Stimulated activated naive CD8-positive, alpha-beta T cell treated with anti-CD3 and anti-CD28 coated beads, Interleukin-15, Interleukin-2, amounts not matched to agents 100 ng/mL and 50 ng/mL, for 24 hours (primary cell): ENCODE results near the gene ZFAND2A.
"Not testable (repeated sequence)": the region's sequence is repeated elsewhere in the genome, so short reads cannot be mapped to it uniquely, and the experiment has no call there.

Experiments
- H3K27ac Mint-ChIP-seq: one replicate; pipeline ENCODE4 v1.8.0; 2021; ENCODE audit warnings: mild to moderate bottlenecking, mixed read lengths
- H3K27me3 Mint-ChIP-seq: one replicate; pipeline ENCODE4 v1.8.0; 2021; ENCODE audit warnings: mixed read lengths
- H3K36me3 Mint-ChIP-seq: one replicate; pipeline ENCODE4 v1.8.0; 2021; ENCODE audit warnings: low read depth, mixed read lengths
- H3K4me1 Mint-ChIP-seq: one replicate; pipeline ENCODE4 v1.8.0; 2021; ENCODE audit warnings: low read depth, mixed read lengths
- H3K4me3 Mint-ChIP-seq: one replicate; pipeline ENCODE4 v1.8.0; 2021; ENCODE audit warnings: mild to moderate bottlenecking, mixed read lengths
- H3K9me3 Mint-ChIP-seq: one replicate; pipeline ENCODE4 v1.8.0; 2021; ENCODE audit warnings: mixed read lengths

ZFAND2A gene

DNA sequence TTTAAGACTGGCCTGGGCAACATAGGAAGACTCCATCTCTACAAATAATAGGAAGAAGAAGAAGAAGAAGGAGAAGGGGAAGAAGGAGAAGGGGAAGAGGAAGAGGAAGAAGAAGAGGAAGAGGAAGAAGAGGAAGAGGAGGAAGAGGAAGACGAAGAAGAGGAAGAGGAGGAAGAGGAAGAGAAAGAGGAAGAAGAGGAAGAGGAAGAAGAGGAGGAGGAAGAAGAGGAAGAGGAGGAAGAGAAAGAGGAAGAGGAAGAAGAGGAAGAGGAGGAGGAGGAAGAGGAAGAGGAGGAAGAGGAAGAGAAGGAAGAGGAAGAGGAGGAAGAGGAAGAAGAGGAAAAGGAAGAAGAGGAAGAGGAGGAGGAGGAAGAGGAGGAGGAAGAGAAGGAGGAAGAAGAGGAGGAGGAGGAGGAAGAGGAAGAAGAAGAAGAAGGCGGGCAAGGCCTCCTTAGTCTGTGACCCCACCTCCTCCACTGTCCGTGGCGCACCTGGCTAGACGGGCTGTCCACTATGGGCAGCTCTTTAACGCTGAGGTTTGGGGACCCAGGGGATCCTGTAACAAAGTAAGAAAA is 28.8 kb upstream of the ZFAND2A start:
- Mint-ChIP-seq H3K9me3 (no peaks in the 10 kb centered on the region), H3K27ac (peak overlapping the region; percentile 9), H3K27me3 (peaks cover 10% of the 10 kb centered on the region), H3K4me1 (peaks cover 17% of the 10 kb centered on the region), H3K36me3 (no peaks in the 10 kb centered on the region), H3K4me3 (no peak overlapping the region)

DNA sequence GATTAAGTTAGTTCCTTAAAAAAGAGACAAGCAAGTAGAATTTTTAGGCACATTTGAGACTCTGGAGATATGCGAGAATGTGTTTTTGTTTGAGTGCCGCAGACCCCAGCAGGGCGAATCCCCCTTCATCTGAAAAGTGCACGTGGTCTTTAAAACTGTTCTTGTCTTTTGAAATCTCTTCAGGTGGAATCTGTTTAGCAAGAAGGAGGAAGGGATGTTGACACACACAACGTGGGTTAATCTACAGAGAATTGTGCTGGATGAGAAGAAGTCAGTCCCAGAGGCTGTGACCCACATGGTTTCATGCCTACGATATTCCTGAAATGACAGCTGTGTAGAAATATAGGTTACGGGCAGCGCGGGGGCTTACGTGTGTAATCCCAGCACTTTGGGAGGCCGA is 27.1 kb upstream of the ZFAND2A start:
- H3K27ac Mint-ChIP-seq, result no peak overlapping the region
- H3K27me3 Mint-ChIP-seq, result peaks cover 10% of the 10 kb centered on the region
- no peaks in the 10 kb centered on the region for H3K36me3 Mint-ChIP-seq
- no peaks in the 10 kb centered on the region for H3K9me3 Mint-ChIP-seq
- H3K4me1 Mint-ChIP-seq, result peaks cover 12% of the 10 kb centered on the region
- no peak overlapping the region for H3K4me3 Mint-ChIP-seq

DNA sequence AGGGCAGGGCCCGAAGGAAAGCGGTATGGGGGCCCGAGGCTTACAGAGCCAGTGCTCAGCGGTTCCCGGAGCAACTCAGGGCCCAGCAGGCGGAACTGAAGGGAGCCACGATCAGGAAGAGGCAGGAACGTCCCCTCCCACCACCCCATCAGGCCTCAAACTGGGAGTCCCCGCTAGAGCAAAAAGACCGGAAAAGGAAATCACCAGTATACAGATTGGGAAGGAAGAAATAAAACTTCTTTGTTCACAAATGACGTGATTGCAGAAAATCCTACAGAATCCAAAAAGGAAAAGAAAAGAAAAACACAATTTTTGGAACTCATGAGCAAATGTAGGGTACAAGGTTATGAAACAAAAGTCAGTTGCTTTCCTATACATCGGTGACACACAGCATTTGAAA is 21.6 kb upstream of the ZFAND2A start:
- H3K27me3 Mint-ChIP-seq, result peaks cover 29% of the 10 kb centered on the region
- peaks cover 5% of the 10 kb centered on the region for H3K4me1 Mint-ChIP-seq
- H3K4me3 Mint-ChIP-seq, result no peak overlapping the region
- no peaks in the 10 kb centered on the region for H3K36me3 Mint-ChIP-seq
- no peaks in the 10 kb centered on the region for H3K9me3 Mint-ChIP-seq
- no peak overlapping the region for H3K27ac Mint-ChIP-seq

DNA sequence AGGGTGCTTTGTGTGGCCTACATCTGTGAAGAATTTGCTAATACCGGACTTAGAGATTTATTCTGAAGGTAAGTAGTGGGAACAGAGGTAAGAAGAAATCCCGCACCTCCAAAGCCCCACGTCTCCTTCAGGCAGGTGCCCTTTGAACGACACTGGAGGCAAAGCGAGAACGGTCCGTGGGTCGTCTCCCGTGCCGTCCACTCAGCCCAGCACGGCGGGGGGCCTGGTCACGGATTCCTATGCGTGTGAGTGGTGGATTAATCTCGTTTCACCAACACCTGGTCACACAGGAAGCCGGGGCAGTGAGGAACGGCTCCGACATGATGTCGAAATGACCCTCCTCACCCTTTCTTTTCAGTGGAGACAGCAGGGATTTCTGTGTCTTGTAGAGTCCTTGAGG is 21.0 kb upstream of the ZFAND2A start:
- no peaks in the 10 kb centered on the region for H3K9me3 Mint-ChIP-seq
- H3K4me1 Mint-ChIP-seq, result peaks cover 11% of the 10 kb centered on the region
- no peaks in the 10 kb centered on the region for H3K36me3 Mint-ChIP-seq
- no peak overlapping the region for H3K27ac Mint-ChIP-seq
- no peak overlapping the region for H3K4me3 Mint-ChIP-seq
- H3K27me3 Mint-ChIP-seq, result peaks cover 23% of the 10 kb centered on the region

DNA sequence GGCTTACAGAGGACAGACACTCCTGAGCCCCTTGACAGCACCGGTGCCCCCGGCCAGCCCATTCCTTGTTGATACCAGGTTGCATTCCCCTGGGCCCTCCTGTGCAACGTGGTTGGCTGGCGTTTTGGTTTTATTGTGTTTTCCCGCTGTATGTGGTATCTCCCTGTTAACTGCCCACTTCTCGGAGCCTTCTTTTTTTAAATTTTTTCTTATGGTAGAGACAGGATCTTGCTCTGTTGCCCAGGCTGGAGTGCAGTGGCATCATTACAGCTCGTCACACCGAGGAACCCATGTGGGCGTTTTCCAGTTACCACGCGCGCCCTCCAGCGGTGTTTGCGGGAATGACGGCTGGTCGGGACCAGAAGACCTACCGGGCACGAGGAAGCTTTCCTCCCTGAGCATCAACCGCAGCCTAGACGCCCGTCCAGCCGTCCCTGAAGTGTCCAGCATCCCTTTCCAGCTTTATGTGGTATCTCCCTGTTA is 16.9 kb upstream of the ZFAND2A start:
- Mint-ChIP-seq H3K9me3 (no peaks in the 10 kb centered on the region), H3K4me3 (peak overlapping the region; percentile 52), H3K27ac (peak overlapping the region; percentile 81), H3K27me3 (peaks cover 23% of the 10 kb centered on the region), H3K4me1 (peaks cover 14% of the 10 kb centered on the region), H3K36me3 (no peaks in the 10 kb centered on the region)

DNA sequence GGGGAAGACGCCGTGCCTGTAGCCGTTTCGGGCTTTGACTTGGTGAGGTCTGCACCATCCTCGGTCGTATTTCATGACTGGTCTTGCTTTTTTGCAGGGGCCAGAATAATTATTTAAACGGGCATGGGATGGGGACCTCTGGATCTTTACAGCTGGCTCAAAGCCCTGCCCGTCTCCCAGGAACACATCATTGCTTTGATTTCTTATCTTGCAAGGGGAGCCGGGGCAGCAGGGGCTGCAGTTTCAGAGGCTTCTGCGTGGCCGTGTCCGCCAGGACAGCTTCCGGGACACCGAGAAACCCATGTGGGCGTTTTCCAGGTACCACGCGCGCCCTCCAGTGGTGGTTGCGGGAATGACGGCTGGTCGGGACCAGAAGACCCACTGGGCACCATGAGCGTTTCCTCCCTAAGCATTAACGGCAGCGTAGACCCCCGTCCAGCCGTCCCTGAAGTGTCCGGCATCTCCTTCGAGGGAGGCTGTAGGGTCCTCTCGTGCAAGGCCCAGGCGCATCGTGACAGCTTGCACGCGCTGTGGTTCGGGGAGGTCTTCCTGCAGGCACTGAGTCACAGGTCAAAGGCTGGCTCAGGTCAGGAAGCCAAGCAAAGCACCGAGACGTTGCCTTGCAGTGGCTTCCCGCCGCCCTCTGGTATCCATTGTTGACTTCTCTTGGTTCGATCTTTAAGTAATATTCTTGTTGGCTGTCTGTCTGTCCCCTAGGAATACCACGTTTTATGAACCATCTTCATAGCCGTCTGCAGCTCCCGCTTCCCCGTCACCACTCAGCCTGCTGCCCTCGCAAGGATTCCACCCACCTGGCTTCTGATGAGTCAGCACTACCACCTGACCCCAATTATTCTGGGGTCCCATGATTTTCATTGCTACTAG is 16.2 kb upstream of the ZFAND2A start:
- Mint-ChIP-seq H3K36me3 (no peaks in the 10 kb centered on the region), H3K27ac (peak overlapping the region; percentile 81), H3K27me3 (peaks cover 23% of the 10 kb centered on the region), H3K4me3 (peak overlapping the region; percentile 52), H3K9me3 (no peaks in the 10 kb centered on the region), H3K4me1 (peaks cover 14% of the 10 kb centered on the region)

DNA sequence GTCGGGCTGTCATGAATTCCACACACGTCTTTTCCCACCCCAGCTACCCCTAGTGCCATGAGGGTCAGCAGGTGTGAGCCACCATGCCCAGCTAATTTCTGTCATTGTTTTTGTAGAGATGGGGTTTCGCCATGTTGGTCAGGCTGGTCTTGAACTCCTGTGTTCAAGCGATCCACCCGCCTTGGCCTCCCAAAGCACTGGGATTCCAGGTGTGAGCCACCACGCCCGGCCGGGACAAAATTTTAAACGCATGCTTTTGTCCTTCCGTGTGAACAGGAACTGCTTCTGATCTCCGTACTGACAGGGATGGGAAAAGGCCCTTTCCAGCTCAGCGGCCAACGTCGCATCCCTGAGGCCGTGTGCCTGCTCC is 15.6 kb upstream of the ZFAND2A start:
- H3K9me3 Mint-ChIP-seq, result no peaks in the 10 kb centered on the region
- H3K36me3 Mint-ChIP-seq, result no peaks in the 10 kb centered on the region
- H3K4me1 Mint-ChIP-seq, result peaks cover 14% of the 10 kb centered on the region
- H3K27ac Mint-ChIP-seq, result no peak overlapping the region
- peaks cover 19% of the 10 kb centered on the region for H3K27me3 Mint-ChIP-seq
- peak overlapping the region; percentile 52 for H3K4me3 Mint-ChIP-seq

DNA sequence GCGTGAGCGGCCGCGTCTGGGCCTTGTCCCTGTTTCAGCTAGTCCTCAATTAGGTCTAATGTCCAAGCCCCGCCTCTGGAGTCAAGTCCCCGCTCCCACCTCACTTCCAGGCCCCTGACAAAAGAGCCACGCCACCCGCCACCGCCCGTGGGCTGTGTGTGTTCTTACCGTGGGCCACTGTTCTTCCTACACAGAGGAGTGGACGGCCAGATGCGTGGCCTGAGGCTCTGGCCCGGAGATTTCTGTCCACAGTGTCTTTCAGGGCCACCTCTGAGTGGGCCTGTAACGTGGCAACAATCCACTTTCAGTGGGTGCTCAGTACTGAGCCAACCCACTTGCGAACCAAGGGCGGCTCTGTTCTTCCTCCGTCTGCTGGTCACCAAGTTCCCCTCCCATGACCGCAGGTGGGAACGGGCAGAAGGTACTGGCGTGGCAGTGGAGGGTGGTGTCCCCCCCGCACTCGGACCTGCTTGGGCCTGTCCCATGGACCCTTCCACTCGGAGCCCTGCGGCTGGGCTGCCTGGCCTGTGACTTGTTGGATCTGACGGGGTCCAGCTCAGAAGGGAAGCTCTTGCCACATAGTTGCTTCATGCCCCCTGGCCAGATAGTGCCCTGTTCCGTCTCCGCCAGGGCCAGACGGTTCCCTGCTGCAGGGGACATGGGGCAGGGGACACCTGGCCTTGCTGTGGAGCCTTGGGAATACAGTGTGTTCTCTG is 15.0 kb upstream of the ZFAND2A start:
- H3K4me1 Mint-ChIP-seq, result peaks cover 16% of the 10 kb centered on the region
- H3K9me3 Mint-ChIP-seq, result no peaks in the 10 kb centered on the region
- H3K27ac Mint-ChIP-seq, result no peak overlapping the region
- H3K36me3 Mint-ChIP-seq, result no peaks in the 10 kb centered on the region
- peaks cover 15% of the 10 kb centered on the region for H3K27me3 Mint-ChIP-seq
- H3K4me3 Mint-ChIP-seq, result no peak overlapping the region

DNA sequence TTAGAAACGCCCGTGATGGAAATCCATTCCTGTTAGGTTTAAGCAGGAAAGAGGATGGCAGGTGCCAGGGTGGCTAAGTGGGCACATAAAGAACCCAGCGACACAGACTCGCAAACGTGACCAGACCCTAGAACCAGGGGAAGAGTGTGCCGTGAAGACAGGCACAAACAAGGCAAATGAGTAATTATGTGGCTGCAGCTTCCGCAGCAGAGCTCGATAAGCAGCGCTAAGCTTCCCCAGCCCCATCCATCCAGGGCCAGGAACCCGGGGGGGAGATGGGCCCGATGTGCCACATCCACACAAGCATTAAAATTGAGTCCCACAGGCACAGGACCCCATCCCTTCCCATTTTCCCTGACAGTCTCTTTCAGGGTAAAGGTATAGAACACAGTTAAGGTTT is 14.0 kb upstream of the ZFAND2A start:
- peaks cover 11% of the 10 kb centered on the region for H3K27me3 Mint-ChIP-seq
- H3K9me3 Mint-ChIP-seq, result no peaks in the 10 kb centered on the region
- H3K27ac Mint-ChIP-seq, result no peak overlapping the region
- peaks cover 18% of the 10 kb centered on the region for H3K4me1 Mint-ChIP-seq
- no peak overlapping the region for H3K4me3 Mint-ChIP-seq
- H3K36me3 Mint-ChIP-seq, result no peaks in the 10 kb centered on the region

DNA sequence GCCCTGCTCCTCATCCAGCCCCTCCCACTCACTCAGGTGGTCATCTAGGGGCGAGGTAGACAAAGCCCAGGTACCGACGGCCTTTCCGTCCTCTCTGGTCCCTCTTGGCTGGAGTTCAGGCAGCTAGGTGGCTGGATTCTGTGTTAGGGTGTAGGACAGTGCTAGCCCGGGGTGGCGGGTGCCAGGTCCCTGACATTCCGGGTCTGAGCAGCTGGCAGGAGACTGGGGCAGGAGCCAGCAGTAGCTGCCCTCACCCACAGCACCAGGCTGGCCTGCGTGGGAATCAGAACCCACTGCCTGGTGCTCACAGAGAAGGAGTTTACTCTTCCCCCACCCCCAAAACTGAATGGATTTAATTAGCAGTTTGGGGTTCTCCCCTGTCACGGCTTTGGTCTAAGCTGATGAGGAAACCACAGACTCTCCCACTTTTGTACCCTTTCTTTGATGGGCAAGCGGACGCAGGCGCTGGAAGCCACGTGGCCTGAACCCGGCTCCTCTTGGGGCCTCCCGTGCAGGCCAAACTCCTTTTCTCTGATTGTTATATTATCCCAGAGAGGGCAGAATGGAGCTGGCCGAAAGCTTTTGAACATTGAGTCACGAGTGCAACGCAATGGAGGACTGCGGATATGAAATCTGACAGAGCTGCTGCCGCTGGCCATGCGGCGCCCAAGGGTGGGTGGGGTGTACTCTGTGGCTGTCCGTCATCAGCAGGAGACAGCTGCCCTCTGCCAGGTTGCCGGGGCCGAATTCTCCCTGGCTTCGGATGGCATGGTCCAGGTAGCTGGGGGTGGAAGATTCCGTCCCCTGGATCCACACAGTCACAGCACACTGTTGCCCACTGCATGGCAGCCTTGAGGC is 12.9 kb upstream of the ZFAND2A start:
- Mint-ChIP-seq H3K27ac (no peak overlapping the region), H3K9me3 (no peaks in the 10 kb centered on the region), H3K36me3 (no peaks in the 10 kb centered on the region), H3K4me1 (peaks cover 18% of the 10 kb centered on the region), H3K4me3 (no peak overlapping the region), H3K27me3 (peaks cover 5% of the 10 kb centered on the region)

DNA sequence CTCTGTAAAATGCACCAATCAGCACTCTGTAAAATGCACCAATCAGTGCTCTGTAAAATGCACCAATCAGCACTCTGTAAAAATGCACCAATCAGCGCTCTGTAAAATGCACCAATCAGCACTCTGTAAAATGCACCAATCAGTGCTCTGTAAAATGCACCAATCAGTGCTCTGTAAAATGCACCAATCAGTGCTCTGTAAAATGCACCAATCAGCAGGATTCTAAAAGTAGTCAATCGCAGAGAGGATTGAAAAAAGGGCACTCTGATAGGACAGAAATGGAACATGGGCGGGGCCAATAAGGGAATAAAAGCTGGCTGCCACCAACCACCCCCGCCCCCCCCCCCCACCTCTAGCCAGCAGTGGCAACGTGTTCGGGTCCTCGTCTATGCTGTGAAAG is 11.5 kb upstream of the ZFAND2A start:
- not testable (repeated sequence) for H3K9me3 Mint-ChIP-seq, H3K27ac Mint-ChIP-seq, H3K4me3 Mint-ChIP-seq, H3K27me3 Mint-ChIP-seq, H3K36me3 Mint-ChIP-seq
- H3K4me1 Mint-ChIP-seq, result peaks cover 12% of the 10 kb centered on the region

DNA sequence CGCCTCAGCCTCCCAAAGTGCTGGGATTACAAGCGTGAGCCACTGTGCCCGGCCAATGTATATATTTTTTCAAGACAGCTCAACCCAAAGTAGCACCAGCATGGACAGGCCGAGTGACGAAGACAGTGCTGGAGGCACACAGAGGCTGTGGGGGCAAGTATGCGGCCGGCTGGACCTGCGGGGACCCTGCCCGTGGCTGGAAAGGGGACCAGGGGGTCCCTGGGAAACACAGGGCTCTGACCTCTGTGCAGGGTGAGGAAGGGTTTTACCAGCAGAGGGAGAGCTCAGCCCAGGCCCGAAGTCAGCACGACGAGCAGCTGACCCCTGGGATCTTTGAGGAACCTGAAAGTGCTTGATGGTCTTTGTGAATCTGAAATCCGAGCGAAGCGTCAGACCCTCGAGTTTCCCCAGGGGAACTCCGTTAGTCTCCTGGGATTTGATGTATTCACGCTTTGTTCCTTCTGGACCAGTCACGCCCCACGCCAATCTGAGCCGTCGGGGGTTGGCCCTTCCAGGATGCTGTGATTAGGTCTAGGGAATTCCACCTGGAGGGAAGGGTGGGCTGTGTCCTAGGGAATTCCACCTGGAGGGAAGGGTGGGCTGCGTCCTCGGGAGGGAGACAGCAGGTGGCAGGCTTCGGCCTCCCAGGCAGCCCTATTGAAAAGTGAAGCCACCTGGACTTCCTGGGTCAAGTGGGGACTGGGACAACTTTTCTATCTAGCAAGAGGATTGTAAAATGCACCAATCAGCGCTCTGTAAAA is 10.9 kb upstream of the ZFAND2A start:
- Mint-ChIP-seq H3K27me3 (no peaks in the 10 kb centered on the region), H3K4me1 (peaks cover 6% of the 10 kb centered on the region), H3K4me3 (no peak overlapping the region), H3K27ac (no peak overlapping the region), H3K9me3 (no peaks in the 10 kb centered on the region), H3K36me3 (no peaks in the 10 kb centered on the region)

DNA sequence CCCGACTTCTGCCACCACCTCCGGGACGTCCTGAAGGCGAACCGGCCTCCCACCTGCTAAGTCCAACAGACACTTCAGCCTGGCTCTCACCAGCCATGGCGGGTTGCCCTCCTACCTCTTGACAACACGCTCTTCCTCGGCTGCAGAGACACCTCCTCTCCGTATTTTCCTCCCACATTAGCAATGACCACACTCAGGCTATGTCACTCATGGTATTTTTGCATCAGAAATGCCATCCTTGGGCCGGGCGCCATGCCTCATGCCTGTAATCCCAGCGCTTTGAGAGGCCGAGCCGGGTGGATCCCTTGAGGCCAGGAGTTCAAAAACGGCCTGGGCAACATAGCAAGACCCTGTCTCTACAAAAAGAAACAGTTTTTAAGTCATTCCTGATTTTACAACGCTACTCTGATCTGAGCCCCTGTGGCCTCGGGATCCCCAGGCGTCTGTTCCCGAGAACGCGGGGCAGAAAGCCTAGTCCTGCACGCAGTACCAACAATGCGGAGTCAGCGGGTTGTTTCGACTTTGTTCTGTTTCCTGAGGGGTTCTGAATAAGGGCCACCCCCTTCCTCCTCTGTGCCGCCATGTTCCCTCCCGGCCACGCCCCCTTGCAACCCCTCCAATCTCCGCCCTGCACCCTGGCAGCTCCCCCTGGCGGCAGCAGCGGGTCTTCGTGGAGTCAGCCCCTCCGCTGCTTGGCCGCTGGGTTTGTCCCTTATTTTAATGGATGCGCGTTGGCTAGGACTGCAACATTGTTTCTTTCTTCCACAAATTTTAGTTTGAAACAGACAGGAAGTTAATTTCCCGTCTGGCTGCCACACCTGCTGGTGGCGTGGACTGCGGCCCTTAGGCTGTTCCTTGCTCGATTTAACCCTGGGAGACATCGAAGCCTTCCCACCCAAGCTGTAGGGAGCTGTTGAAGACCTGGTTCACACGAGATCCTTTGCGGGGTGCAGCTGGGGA is 9.7 kb upstream of the ZFAND2A start:
- no peak overlapping the region for H3K27ac Mint-ChIP-seq
- H3K27me3 Mint-ChIP-seq, result no peaks in the 10 kb centered on the region
- peak overlapping the region; percentile 26 for H3K4me3 Mint-ChIP-seq
- H3K4me1 Mint-ChIP-seq, result peaks cover 4% of the 10 kb centered on the region
- no peaks in the 10 kb centered on the region for H3K9me3 Mint-ChIP-seq
- H3K36me3 Mint-ChIP-seq, result no peaks in the 10 kb centered on the region
